Measurements from ENCODE around the gene FADS1. TPM values are rescaled to one million over a fixed set of nuclear protein-coding genes. Genes with fewer than 3 reads are reported as not detected.

The FADS1 gene
- total RNA-seq, 2 experiments from 2014 or later = not detected

- ChIA-PET CTCF (ENCODE audit: unreplicated experiment) (no interaction called here), POLR2A (no interaction called here)
- Histone ChIP-seq H3K9me2 (ENCODE audit: insufficient read depth, low read length) (no peaks in the 10 kb centered on the region), H3K36me3 (ENCODE audit: insufficient read depth, low read length) (no peaks in the 10 kb centered on the region), H3K4me2 (ENCODE audit: low read length) (no peak overlapping the region; the same call in 1 of the 2 replicates), H3K79me2 (ENCODE audit: insufficient read depth, low read depth, low read length) (no peaks in the 10 kb centered on the region), H3K27ac (ENCODE audit: low read depth, low read length, poor library complexity, severe bottlenecking) (no peak overlapping the region), H3K9me3 (ENCODE audit: low read length) (no peaks in the 10 kb centered on the region), H3K4me1 (ENCODE audit: insufficient read depth, low read length, poor library complexity, severe bottlenecking) (peaks cover 18% of the 10 kb centered on the region), H2AFZ (ENCODE audit: low read length) (no peak overlapping the region), H3K4me3 (ENCODE audit: low read depth, low read length, poor library complexity, severe bottlenecking) (no peak overlapping the region), H4K20me1 (ENCODE audit: insufficient read depth, low read length) (no peaks in the 10 kb centered on the region)
- TF ChIP-seq, protein P1, sequence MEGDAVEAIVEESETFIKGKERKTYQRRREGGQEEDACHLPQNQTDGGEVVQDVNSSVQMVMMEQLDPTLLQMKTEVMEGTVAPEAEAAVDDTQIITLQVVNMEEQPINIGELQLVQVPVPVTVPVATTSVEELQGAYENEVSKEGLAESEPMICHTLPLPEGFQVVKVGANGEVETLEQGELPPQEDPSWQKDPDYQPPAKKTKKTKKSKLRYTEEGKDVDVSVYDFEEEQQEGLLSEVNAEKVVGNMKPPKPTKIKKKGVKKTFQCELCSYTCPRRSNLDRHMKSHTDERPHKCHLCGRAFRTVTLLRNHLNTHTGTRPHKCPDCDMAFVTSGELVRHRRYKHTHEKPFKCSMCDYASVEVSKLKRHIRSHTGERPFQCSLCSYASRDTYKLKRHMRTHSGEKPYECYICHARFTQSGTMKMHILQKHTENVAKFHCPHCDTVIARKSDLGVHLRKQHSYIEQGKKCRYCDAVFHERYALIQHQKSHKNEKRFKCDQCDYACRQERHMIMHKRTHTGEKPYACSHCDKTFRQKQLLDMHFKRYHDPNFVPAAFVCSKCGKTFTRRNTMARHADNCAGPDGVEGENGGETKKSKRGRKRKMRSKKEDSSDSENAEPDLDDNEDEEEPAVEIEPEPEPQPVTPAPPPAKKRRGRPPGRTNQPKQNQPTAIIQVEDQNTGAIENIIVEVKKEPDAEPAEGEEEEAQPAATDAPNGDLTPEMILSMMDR (conservative IDR thresholded peaks at IDR 0.05; ENCODE audit: low read length) = no peak
- no peak for TF ChIP-seq EZH2phosphoT487 (IDR thresholded peaks at IDR 0.05; ENCODE audit: borderline replicate concordance, low read depth, low read length)
- intact Hi-C loops (cut with micrococcal nuclease; ENCODE audit: unreplicated experiment) = no loop called here
- DNase-seq (ENCODE audit: low spot score) = no peak
- no TSS peak for BruUV-seq (replicated peaks)
Observed at GRCh38 chr11:61829806-61830205, 13.0 kb upstream of the FADS1 start.

GRCh38 chr11:61828629-61829407 is 12.0 kb upstream of the FADS1 start:
- peaks cover 8% of the 10 kb centered on the region for H3K4me1 ChIP-seq (ENCODE audit: insufficient read depth, low read length, poor library complexity, severe bottlenecking)
- no peaks in the 10 kb centered on the region for H3K79me2 ChIP-seq (ENCODE audit: insufficient read depth, low read depth, low read length)
- intact Hi-C loops (cut with micrococcal nuclease; ENCODE audit: unreplicated experiment) = no loop called here
- no peaks in the 10 kb centered on the region for H4K20me1 ChIP-seq (ENCODE audit: insufficient read depth, low read length)
- H2AFZ ChIP-seq (ENCODE audit: low read length) = no peak overlapping the region
- POLR2A ChIA-PET = no interaction called here
- no TSS peak for BruUV-seq (replicated peaks)
- H3K4me3 ChIP-seq (ENCODE audit: low read depth, low read length, poor library complexity, severe bottlenecking) = no peak overlapping the region
- no peak overlapping the region for H3K27ac ChIP-seq (ENCODE audit: low read depth, low read length, poor library complexity, severe bottlenecking)
- no peaks in the 10 kb centered on the region for H3K36me3 ChIP-seq (ENCODE audit: insufficient read depth, low read length)
- CTCF ChIA-PET (ENCODE audit: unreplicated experiment) = no interaction called here
- TF ChIP-seq, protein P1 (conservative IDR thresholded peaks at IDR 0.05; ENCODE audit: low read length) = no peak
- no peak for TF ChIP-seq EZH2phosphoT487 (IDR thresholded peaks at IDR 0.05; ENCODE audit: borderline replicate concordance, low read depth, low read length)
- H3K9me3 ChIP-seq (ENCODE audit: low read length) = no peaks in the 10 kb centered on the region
- peak overlapping the region; percentile 31; the same call in 1 of the 2 replicates for H3K4me2 ChIP-seq (ENCODE audit: low read length)
- no peaks in the 10 kb centered on the region for H3K9me2 ChIP-seq (ENCODE audit: insufficient read depth, low read length)
- no peak for DNase-seq (ENCODE audit: low spot score)

- Histone ChIP-seq H2AFZ (ENCODE audit: low read length) (no peak overlapping the region), H3K36me3 (ENCODE audit: insufficient read depth, low read length) (no peaks in the 10 kb centered on the region), H3K9me2 (ENCODE audit: insufficient read depth, low read length) (no peaks in the 10 kb centered on the region), H3K27ac (ENCODE audit: low read depth, low read length, poor library complexity, severe bottlenecking) (no peak overlapping the region), H3K79me2 (ENCODE audit: insufficient read depth, low read depth, low read length) (no peaks in the 10 kb centered on the region), H4K20me1 (ENCODE audit: insufficient read depth, low read length) (no peaks in the 10 kb centered on the region), H3K4me3 (ENCODE audit: low read depth, low read length, poor library complexity, severe bottlenecking) (no peak overlapping the region), H3K4me1 (ENCODE audit: insufficient read depth, low read length, poor library complexity, severe bottlenecking) (peaks cover 6% of the 10 kb centered on the region), H3K4me2 (ENCODE audit: low read length) (no peak overlapping the region; the same call in 1 of the 2 replicates), H3K9me3 (ENCODE audit: low read length) (no peaks in the 10 kb centered on the region)
- intact Hi-C loops (cut with micrococcal nuclease; ENCODE audit: unreplicated experiment) = no loop called here
- POLR2A ChIA-PET = no interaction called here
- no peak for DNase-seq (ENCODE audit: low spot score)
- CTCF ChIA-PET (ENCODE audit: unreplicated experiment) = no interaction called here
- TF ChIP-seq EZH2phosphoT487 (IDR thresholded peaks at IDR 0.05; ENCODE audit: borderline replicate concordance, low read depth, low read length) = no peak; the same call in 1 of the 2 replicates
- TF ChIP-seq, protein P1 (conservative IDR thresholded peaks at IDR 0.05; ENCODE audit: low read length) = no peak
- no TSS peak for BruUV-seq (replicated peaks)
Observed at GRCh38 chr11:61828379-61828628, 11.5 kb upstream of the FADS1 start.

Data from OCI-LY7 (cell line).